GM19452 (cell line): ENCODE results near the gene FIBCD1.
"Not testable (repeated sequence)": the region's sequence is repeated elsewhere in the genome, so short reads cannot be mapped to it uniquely, and the experiment has no call there.

Experiments
- ATAC-seq: cut with Tn5 transposase; IDR thresholded peaks from one replicate; pipeline ENCODE4 v1.9.1; 2021; ENCODE audit not compliant: unreplicated experiment

The FIBCD1 gene

GRCh38 chr9:130910670-130911069 lies 28.4 kb downstream of the FIBCD1 start:
- ATAC-seq: not testable (repeated sequence)

GRCh38 chr9:130910041-130910440 lies 29.0 kb downstream of the FIBCD1 start:
- not testable (repeated sequence) for ATAC-seq

- no peak for ATAC-seq
Measured at GRCh38 chr9:130908878-130909355, 30.1 kb downstream of the FIBCD1 start.

- no peak for ATAC-seq
Measured at GRCh38 chr9:130908146-130908877, 30.7 kb downstream of the FIBCD1 start.

- ATAC-seq: no peak
Measured at GRCh38 chr9:130906735-130907416, 32.2 kb downstream of the FIBCD1 start.

- ATAC-seq: no peak
Measured at GRCh38 chr9:130905902-130906734, 32.9 kb downstream of the FIBCD1 start.

- ATAC-seq: no peak
Measured at GRCh38 chr9:130905125-130905901, 33.7 kb downstream of the FIBCD1 start.

GRCh38 chr9:130904070-130905044 lies 34.7 kb downstream of the FIBCD1 start:
- no peak for ATAC-seq

- ATAC-seq: no peak
Measured at GRCh38 chr9:130903194-130904069, 35.6 kb downstream of the FIBCD1 start.

GRCh38 chr9:130902204-130903185 lies 36.6 kb downstream of the FIBCD1 start:
- ATAC-seq: no peak

GRCh38 chr9:130901498-130902203 lies 37.4 kb downstream of the FIBCD1 start:
- ATAC-seq: no peak

- ATAC-seq: no peak
Measured at GRCh38 chr9:130900701-130901497, 38.1 kb downstream of the FIBCD1 start.

GRCh38 chr9:130899051-130899748 lies 39.8 kb downstream of the FIBCD1 start:
- no peak for ATAC-seq

- ATAC-seq: no peak
Measured at GRCh38 chr9:130898552-130898852, 40.5 kb downstream of the FIBCD1 start.

- no peak for ATAC-seq
Measured at GRCh38 chr9:130897848-130898551, 41.0 kb downstream of the FIBCD1 start.
